HL-60 (cell line): ENCODE data around the gene KRAS.

Source experiments
- CTCF ChIP-seq: IDR thresholded peaks from one replicate; pipeline ENCODE4 v1.5.1; 2011; ENCODE audit warnings: low read length, control low read depth, inconsistent platforms; ENCODE audit not compliant: insufficient read depth
- GABPA ChIP-seq: IDR thresholded peaks from 2 replicates; pipeline ENCODE4 v1.6.1; 2012; ENCODE audit warnings: low read depth
- POLR2AphosphoS5 ChIP-seq: IDR thresholded peaks from 2 replicates; pipeline ENCODE4 v1.6.1; 2012; ENCODE audit warnings: low read depth
- REST ChIP-seq: IDR thresholded peaks from 2 replicates; pipeline ENCODE4 v1.6.1; 2012; ENCODE audit warnings: low read depth; ENCODE audit not compliant: insufficient replicate concordance
- SPI1 ChIP-seq: IDR thresholded peaks from 2 replicates; pipeline ENCODE4 v1.6.1; 2012; ENCODE audit warnings: low read depth, mild to moderate bottlenecking, borderline replicate concordance

GRCh38 chr12:25190793-25191192, 59.9 kb downstream of the KRAS start:
- TF ChIP-seq CTCF (no peak), POLR2AphosphoS5 (no peak), REST (no peak), GABPA (no peak), SPI1 (no peak)
